Loucy (cell line): ENCODE measurements around the gene SLC34A3.
"Not testable (repeated sequence)": the region's sequence is repeated elsewhere in the genome, so short reads cannot be mapped to it uniquely, and the experiment has no call there.

Source experiments
- H2AFZ ChIP-seq: fragments of 200-600 bp; sonication (generic); 2 replicates; pipeline ENCODE4 v1.6.0; 2016; ENCODE audit warnings: antibody characterized with exemption, mild to moderate bottlenecking, low read length, moderate library complexity
- H3F3A ChIP-seq: fragments of 200-600 bp; 2 replicates; pipeline ENCODE4 v1.6.0; 2016; ENCODE audit warnings: antibody characterized with exemption, low read depth, mild to moderate bottlenecking
- H3K27me3 ChIP-seq: fragments of 200-600 bp; sonication (generic); 2 replicates; pipeline ENCODE4 v1.6.1; 2014; ENCODE audit warnings: low read length, mild to moderate bottlenecking; ENCODE audit not compliant: insufficient read depth, poor library complexity, severe bottlenecking
- H3K36me3 ChIP-seq: fragments of 200-600 bp; sonication (generic); 2 replicates; pipeline ENCODE4 v1.6.1; 2016; ENCODE audit warnings: low read length; ENCODE audit not compliant: insufficient read depth
- H3K4me1 ChIP-seq: fragments of 200-600 bp; sonication (generic); 2 replicates; pipeline ENCODE4 v1.5.1; 2014; ENCODE audit warnings: low read length, mild to moderate bottlenecking; ENCODE audit not compliant: insufficient read depth, poor library complexity, severe bottlenecking
- H3K4me2 ChIP-seq: fragments of 200-600 bp; sonication (generic); 2 replicates; pipeline ENCODE4 v1.6.0; 2014; ENCODE audit warnings: antibody characterized with exemption, low read length, low read depth, mild to moderate bottlenecking; ENCODE audit not compliant: poor library complexity, severe bottlenecking
- H3K4me3 ChIP-seq: fragments of 200-600 bp; sonication (generic); 2 replicates; pipeline ENCODE4 v1.5.1; 2014; ENCODE audit warnings: low read length, mild to moderate bottlenecking, mixed read lengths; ENCODE audit not compliant: poor library complexity, severe bottlenecking
- H3K79me2 ChIP-seq: fragments of 200-600 bp; sonication (generic); 2 replicates; pipeline ENCODE4 v1.6.1; 2014; ENCODE audit warnings: low read length; ENCODE audit not compliant: insufficient read depth
- H3K9ac ChIP-seq: fragments of 200-600 bp; sonication (generic); 2 replicates; pipeline ENCODE4 v1.6.0; 2014; ENCODE audit warnings: mild to moderate bottlenecking, low read depth, low read length, moderate library complexity; ENCODE audit not compliant: poor library complexity, severe bottlenecking
- H3K9me2 ChIP-seq: fragments of 200-600 bp; sonication (generic); replicated peaks from 2 replicates; pipeline ENCODE4 v1.6.1; 2016; ENCODE audit warnings: low read depth, low read length, mixed read lengths
- H3K9me3 ChIP-seq: fragments of 200-600 bp; sonication (generic); 2 replicates; pipeline ENCODE4 v1.6.1; 2014; ENCODE audit warnings: mild to moderate bottlenecking, antibody characterized with exemption, low read length, low read depth; ENCODE audit not compliant: insufficient read depth
- H4K20me1 ChIP-seq: fragments of 200-600 bp; sonication (generic); 2 replicates; pipeline ENCODE4 v1.6.0; 2014; ENCODE audit warnings: antibody characterized with exemption, low read length, mild to moderate bottlenecking; ENCODE audit not compliant: insufficient read depth, poor library complexity, severe bottlenecking
- CTCF ChIP-seq: fragments of 200-600 bp; sonication (generic); conservative IDR thresholded peaks from 2 replicates; pipeline ENCODE4 v1.5.1; 2014; ENCODE audit warnings: mild to moderate bottlenecking, antibody characterized with exemption, low read length
- EZH2phosphoT487 ChIP-seq: fragments of 200-600 bp; IDR thresholded peaks from 2 replicates; pipeline ENCODE4 v1.6.1; 2018; ENCODE audit warnings: antibody characterized with exemption, mild to moderate bottlenecking, moderate library complexity, borderline replicate concordance

The SLC34A3 gene

DNA sequence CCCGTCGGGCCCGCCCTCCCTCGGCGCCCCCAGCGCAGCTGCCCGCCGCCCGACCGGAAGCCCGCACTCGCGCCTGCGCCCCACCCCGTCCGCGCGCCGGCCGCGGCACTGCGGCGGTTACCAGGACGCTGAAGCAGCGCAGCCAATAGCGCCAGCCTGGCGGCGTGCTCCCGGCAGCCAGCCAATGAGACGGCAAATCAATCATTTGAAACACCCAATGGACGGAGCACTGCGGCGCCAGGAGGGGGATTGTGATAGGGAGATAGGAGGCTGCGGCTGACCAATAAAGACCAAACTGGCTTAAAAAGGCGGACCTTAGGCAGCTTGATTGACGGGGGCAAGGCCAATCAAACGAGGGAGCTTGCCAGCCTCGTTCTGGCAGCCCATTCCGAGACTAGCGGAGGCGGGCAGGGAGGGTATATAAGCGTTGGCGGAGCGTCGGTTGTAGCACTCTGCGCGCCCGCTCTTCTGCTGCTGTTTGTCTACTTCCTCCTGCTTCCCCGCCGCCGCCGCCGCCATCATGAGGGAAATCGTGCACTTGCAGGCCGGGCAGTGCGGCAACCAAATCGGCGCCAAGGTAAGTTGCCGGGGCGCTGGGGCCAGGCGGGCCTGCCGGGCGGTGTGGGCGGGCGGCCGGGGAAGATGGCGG is 10.3 kb downstream of the SLC34A3 start, which contains the start of gene TUBB4B:
Gene TUBB4B, plus strand, starts transcription at position 447 of the 649 bp plus-strand sequence. Its CDS starts 74 bp downstream, at position 521.
- Histone ChIP-seq H3K4me2 (peak within 1 kb of the TSS; percentile 95), H4K20me1 (peaks cover 24% of the 10 kb centered on the region), H3K36me3 (peaks cover 21% of the 10 kb centered on the region; the same call in 1 of the 2 replicates), H3K4me1 (peaks cover 40% of the 10 kb centered on the region), H3K27me3 (no peaks in the 10 kb centered on the region), H3K9me3 (no peaks in the 10 kb centered on the region), H3K9ac (peak within 1 kb of the TSS; percentile 96), H3K4me3 (peak within 1 kb of the TSS; percentile 94), H3K79me2 (peaks cover 51% of the 10 kb centered on the region), H3F3A (0 out of 2 replicates have a peak, but pooled peaks cover 6% of the 10 kb centered on the region), H2AFZ (peak within 1 kb of the TSS; percentile 90), H3K9me2 (no peaks in the 10 kb centered on the region)
- no peak for TF ChIP-seq CTCF
- TF ChIP-seq EZH2phosphoT487, result no peak

DNA sequence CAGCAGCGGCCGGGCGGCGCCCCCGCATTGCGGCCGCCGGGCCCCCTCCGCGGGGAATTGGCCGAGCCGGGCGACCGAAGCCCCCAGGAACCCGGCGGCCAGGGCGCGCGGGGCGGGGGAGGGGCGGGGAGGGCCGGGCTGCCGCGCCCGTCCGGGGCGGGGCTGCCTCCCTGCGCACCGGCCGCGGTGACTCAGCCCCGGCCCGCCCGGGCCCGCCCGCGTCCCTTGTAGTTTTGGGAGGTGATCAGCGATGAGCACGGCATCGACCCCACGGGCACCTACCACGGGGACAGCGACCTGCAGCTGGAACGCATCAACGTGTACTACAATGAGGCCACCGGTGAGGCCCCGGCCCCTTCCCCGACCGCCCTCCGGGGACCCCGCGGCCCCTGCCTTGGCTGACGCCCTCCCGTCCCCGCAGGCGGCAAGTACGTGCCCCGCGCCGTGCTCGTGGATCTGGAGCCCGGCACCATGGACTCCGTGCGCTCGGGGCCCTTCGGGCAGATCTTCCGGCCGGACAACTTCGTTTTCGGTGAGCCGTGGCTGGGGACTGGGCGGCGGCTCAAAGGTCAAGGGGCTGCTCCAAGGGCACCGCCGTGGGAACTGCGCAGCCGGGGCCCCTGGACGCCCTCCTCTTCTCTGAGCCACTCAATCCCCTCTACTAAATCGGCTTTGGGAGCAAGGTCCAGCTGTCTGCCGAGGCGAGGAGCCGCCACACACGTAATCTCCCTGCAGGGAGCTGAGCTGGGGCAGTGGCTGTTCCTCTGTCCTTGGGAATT is 11.0 kb downstream of the SLC34A3 start:
- Histone ChIP-seq H3K9me3 (no peaks in the 10 kb centered on the region), H3F3A (0 out of 2 replicates have a peak, but pooled peaks cover 6% of the 10 kb centered on the region), H3K36me3 (peaks cover 21% of the 10 kb centered on the region; the same call in 1 of the 2 replicates), H3K4me3 (peak overlapping the region; percentile 94), H2AFZ (no peak overlapping the region), H3K4me2 (peak overlapping the region; percentile 95), H3K4me1 (peaks cover 38% of the 10 kb centered on the region), H4K20me1 (peaks cover 24% of the 10 kb centered on the region), H3K9me2 (no peaks in the 10 kb centered on the region), H3K9ac (peak overlapping the region; percentile 96), H3K27me3 (no peaks in the 10 kb centered on the region), H3K79me2 (peaks cover 51% of the 10 kb centered on the region)
- TF ChIP-seq EZH2phosphoT487 (no peak), CTCF (no peak)

- Histone ChIP-seq H4K20me1 (peaks cover 24% of the 10 kb centered on the region), H3K79me2 (peaks cover 48% of the 10 kb centered on the region), H2AFZ (no peak overlapping the region), H3K27me3 (no peaks in the 10 kb centered on the region), H3K4me3 (peak overlapping the region; percentile 94), H3K36me3 (peaks cover 21% of the 10 kb centered on the region; the same call in 1 of the 2 replicates), H3K9me3 (no peaks in the 10 kb centered on the region), H3K4me1 (peaks cover 30% of the 10 kb centered on the region), H3K9me2 (no peaks in the 10 kb centered on the region), H3K9ac (peak overlapping the region; percentile 96), H3F3A (0 out of 2 replicates have a peak, but pooled peaks cover 6% of the 10 kb centered on the region), H3K4me2 (peak overlapping the region; percentile 95)
- no peak for TF ChIP-seq EZH2phosphoT487
- TF ChIP-seq CTCF, result no peak
Observed at GRCh38 chr9:137242269-137243203, 11.8 kb downstream of the SLC34A3 start.

- peaks cover 23% of the 10 kb centered on the region for H3K4me1 ChIP-seq
- not testable (repeated sequence) for H3K9me2 ChIP-seq, H2AFZ ChIP-seq, H3F3A ChIP-seq, H3K9me3 ChIP-seq, H3K27me3 ChIP-seq
- H4K20me1 ChIP-seq, result peaks cover 24% of the 10 kb centered on the region
- peaks cover 21% of the 10 kb centered on the region; the same call in 1 of the 2 replicates for H3K36me3 ChIP-seq
- H3K9ac ChIP-seq, result peak overlapping the region; percentile 96
- peak overlapping the region; percentile 94 for H3K4me3 ChIP-seq
- H3K79me2 ChIP-seq, result peaks cover 43% of the 10 kb centered on the region
- peak overlapping the region; percentile 95 for H3K4me2 ChIP-seq
Observed at GRCh38 chr9:137243266-137243625, 12.5 kb downstream of the SLC34A3 start.
